Measurements from ENCODE around the gene PIAS4.

Gene PIAS4

GRCh38 chr19:4067396-4068046 lies 60.0 kb downstream of the PIAS4 start (continued):
- no peak for TF ChIP-seq ZNF518A (tag by site-specific recombination; conservative IDR thresholded peaks at IDR 0.05; ENCODE audit: low read depth)
- TF ChIP-seq ZSCAN23 (tag by site-specific recombination; IDR thresholded peaks at IDR 0.05): no peak
- TF ChIP-seq ZBTB26 (tag by site-specific recombination; optimal IDR thresholded peaks at IDR 0.05): peak; percentile 40
- TF ChIP-seq HOXA7 (CRISPR knock-in tag; IDR thresholded peaks at IDR 0.05; ENCODE audit: borderline replicate concordance): no peak
- no peak for TF ChIP-seq SCRT2 (tag by site-specific recombination; IDR thresholded peaks at IDR 0.05)
- no peak for TF ChIP-seq KLF17 (tag by site-specific recombination; IDR thresholded peaks at IDR 0.05)
- TF ChIP-seq KLF16 (tag by site-specific recombination; IDR thresholded peaks at IDR 0.05): no peak
- TF ChIP-seq ZNF658 (tag by site-specific recombination; IDR thresholded peaks at IDR 0.05): no peak
- TF ChIP-seq SALL2 (tag by site-specific recombination; IDR thresholded peaks at IDR 0.05; ENCODE audit: borderline replicate concordance): no peak
- TF ChIP-seq ZNF585B (tag by site-specific recombination; IDR thresholded peaks at IDR 0.05): no peak
- no peak for TF ChIP-seq HOXC10 (CRISPR knock-in tag; IDR thresholded peaks at IDR 0.05)
- no peak; the same call in 1 of the 2 replicates for TF ChIP-seq ZNF335 (tag by site-specific recombination; conservative IDR thresholded peaks at IDR 0.05)
- TF ChIP-seq ZNF214 (tag by site-specific recombination; IDR thresholded peaks at IDR 0.05; ENCODE audit: borderline replicate concordance): no peak
- no peak for TF ChIP-seq ZNF324 (tag by site-specific recombination; IDR thresholded peaks at IDR 0.05)
- 0 out of 2 replicates have a peak, but pooled peaks have one; percentile 16 for TF ChIP-seq ZEB2 (tag by site-specific recombination; IDR thresholded peaks at IDR 0.05)
- no peak for TF ChIP-seq ZNF664 (tag by site-specific recombination; IDR thresholded peaks at IDR 0.05)
- TF ChIP-seq ZNF48 (tag by site-specific recombination; IDR thresholded peaks at IDR 0.05): no peak
- no peak for TF ChIP-seq ZBTB7A (tag by site-specific recombination; IDR thresholded peaks at IDR 0.05; ENCODE audit: low read depth)
- TF ChIP-seq ZNF571 (tag by site-specific recombination; IDR thresholded peaks at IDR 0.05): no peak
- no peak for TF ChIP-seq MZF1 (tag by site-specific recombination; IDR thresholded peaks at IDR 0.05; ENCODE audit: borderline replicate concordance)
- TF ChIP-seq ZBTB1 (tag by site-specific recombination; IDR thresholded peaks at IDR 0.05): no peak
- no peak for TF ChIP-seq ZNF19 (tag by site-specific recombination; IDR thresholded peaks at IDR 0.05; ENCODE audit: low read depth)
- 0 out of 2 replicates have a peak, but pooled peaks have one; percentile 45 for TF ChIP-seq ZBTB10 (tag by site-specific recombination; IDR thresholded peaks at IDR 0.05)
- no peak for TF ChIP-seq ZNF391 (tag by site-specific recombination; IDR thresholded peaks at IDR 0.05; ENCODE audit: borderline replicate concordance, low read depth)
- TF ChIP-seq ZNF645 (tag by site-specific recombination; IDR thresholded peaks at IDR 0.05): no peak
- no peak for TF ChIP-seq ZNF112 (tag by site-specific recombination; IDR thresholded peaks at IDR 0.05)
- TF ChIP-seq BCL11A (tag by site-specific recombination; IDR thresholded peaks at IDR 0.05; ENCODE audit: low read depth): no peak
- no peak for TF ChIP-seq ZNF2 (tag by site-specific recombination; IDR thresholded peaks at IDR 0.05)
- TF ChIP-seq ZNF416 (tag by site-specific recombination; IDR thresholded peaks at IDR 0.05): no peak
- TF ChIP-seq ZNF501 (tag by site-specific recombination; IDR thresholded peaks at IDR 0.05): no peak
- no peak for TF ChIP-seq TCF7L2 (IDR thresholded peaks at IDR 0.05; ENCODE audit: borderline replicate concordance, low read depth, low read length)

Data from HEK293 (cell line).